ENCODE measurements around the gene VTN.

GRCh38 chr17:28335201-28335958, 34.7 kb downstream of the VTN start, which contains the start of the genes IFT20 and TNFAIP1:
- peak in 1 of 3 experiments; percentile 33 for TF ChIP-seq CTCF (IDR thresholded peaks at IDR 0.05)
- peak in 1 of 2 donors; percentile 91 for TF ChIP-seq POLR2A (IDR thresholded peaks at IDR 0.05)
- peak; percentile 99 to 100 for TF ChIP-seq POLR2AphosphoS5 (IDR thresholded peaks at IDR 0.05; ENCODE audit: insufficient read depth in 1 of 2, low read depth in 1 of 2)

All from vagina (tissue), 2 donors.